ENCODE measurements around the gene KCNH1. TPM values are rescaled to one million over a fixed set of nuclear protein-coding genes. Genes with fewer than 3 reads are reported as not detected.
"Not testable (repeated sequence)": the region's sequence is repeated elsewhere in the genome, so short reads cannot be mapped to it uniquely, and the experiment has no call there.

The KCNH1 gene
- total and polyA plus RNA-seq, 8 donors = 0.04 to 0.54 (median 0.13) TPM

GRCh38 chr1:211019266-211019665, 114.7 kb downstream of the KCNH1 start:
- H3K36me3 ChIP-seq = no peaks in the 10 kb centered on the region
- ATAC-seq (no peak), DNase-seq (no peak)
- intact Hi-C loops (cut with DNase I) = no loop called here
- no peak for TF ChIP-seq CTCF (IDR thresholded peaks at IDR 0.05)
- H3K9me3 ChIP-seq = no peaks in the 10 kb centered on the region
- no peaks in the 10 kb centered on the region for H3K4me1 ChIP-seq
- H3K27ac ChIP-seq = no peak overlapping the region
- no peaks in the 10 kb centered on the region for H3K27me3 ChIP-seq
- H3K4me3 ChIP-seq = no peak overlapping the region

- intact Hi-C loops (cut with DNase I) = no loop called here
- Histone ChIP-seq H3K27ac (no peak overlapping the region), H3K36me3 (no peaks in the 10 kb centered on the region), H3K27me3 (no peaks in the 10 kb centered on the region), H3K9me3 (no peaks in the 10 kb centered on the region), H3K4me1 (no peaks in the 10 kb centered on the region), H3K4me3 (no peak overlapping the region)
- no peak for TF ChIP-seq CTCF (IDR thresholded peaks at IDR 0.05)
- ATAC-seq = no peak
- DNase-seq = no peak
Observed at GRCh38 chr1:211018690-211019089, 115.3 kb downstream of the KCNH1 start.

GRCh38 chr1:211017075-211017718, 116.8 kb downstream of the KCNH1 start:
- no peak overlapping the region for H3K4me3 ChIP-seq
- H3K27me3 ChIP-seq = no peaks in the 10 kb centered on the region

GRCh38 chr1:211014275-211014674, 119.7 kb downstream of the KCNH1 start:
- ATAC-seq (no peak), DNase-seq (no peak)
- intact Hi-C loops (cut with DNase I) = no loop called here
- TF ChIP-seq CTCF (IDR thresholded peaks at IDR 0.05) = no peak
- H3K27me3 ChIP-seq = no peaks in the 10 kb centered on the region
- H3K9me3 ChIP-seq = no peaks in the 10 kb centered on the region
- H3K27ac ChIP-seq = no peak overlapping the region
- H3K36me3 ChIP-seq = no peaks in the 10 kb centered on the region
- no peaks in the 10 kb centered on the region for H3K4me1 ChIP-seq
- H3K4me3 ChIP-seq = no peak overlapping the region

More at GRCh38 chr1:211017075-211017718, 116.8 kb downstream of the KCNH1 start:
- TF ChIP-seq CTCF (IDR thresholded peaks at IDR 0.05) = no peak
- H3K4me1 ChIP-seq = no peaks in the 10 kb centered on the region
- intact Hi-C loops (cut with DNase I) = no loop called here
- H3K9me3 ChIP-seq = no peaks in the 10 kb centered on the region
- DNase-seq (no peak), ATAC-seq (no peak)
- no peak overlapping the region for H3K27ac ChIP-seq
- no peaks in the 10 kb centered on the region for H3K36me3 ChIP-seq

GRCh38 chr1:211013346-211014240, 120.4 kb downstream of the KCNH1 start:
- H3K36me3 ChIP-seq = no peaks in the 10 kb centered on the region
- no peaks in the 10 kb centered on the region for H3K27me3 ChIP-seq
- H3K9me3 ChIP-seq = no peaks in the 10 kb centered on the region
- DNase-seq (no peak), ATAC-seq (no peak)
- H3K4me1 ChIP-seq = no peaks in the 10 kb centered on the region
- no peak for TF ChIP-seq CTCF (IDR thresholded peaks at IDR 0.05)
- intact Hi-C loops (cut with DNase I) = no loop called here
- no peak overlapping the region for H3K4me3 ChIP-seq
- no peak overlapping the region for H3K27ac ChIP-seq

GRCh38 chr1:211011128-211011527, 122.8 kb downstream of the KCNH1 start:
- H3K27ac ChIP-seq; H3K27me3 ChIP-seq; intact Hi-C loops (cut with DNase I); H3K4me1 ChIP-seq; H3K9me3 ChIP-seq; DNase-seq; H3K36me3 ChIP-seq; ATAC-seq; H3K4me3 ChIP-seq: not testable (repeated sequence)
